AG20443 (cell line): Measurements from ENCODE around the gene RFX2.
"Not testable (repeated sequence)": the region's sequence is repeated elsewhere in the genome, so short reads cannot be mapped to it uniquely, and the experiment has no call there.

Experiments
- DNase-seq: peaks from one replicate; pipeline ENCODE4 v3.0.0; 2012; ENCODE audit warnings: low spot score, mixed read lengths

Gene RFX2

GRCh38 chr19:6012426-6013170 is 97.7 kb downstream of the RFX2 start:
- DNase-seq = no peak

GRCh38 chr19:6011794-6012193 is 98.5 kb downstream of the RFX2 start:
- no peak for DNase-seq

GRCh38 chr19:6011206-6011605 is 99.1 kb downstream of the RFX2 start:
- DNase-seq = no peak

- no peak for DNase-seq
Observed at GRCh38 chr19:6010107-6010506, 100.2 kb downstream of the RFX2 start.

- no peak for DNase-seq
Observed at GRCh38 chr19:6007866-6008265, 102.4 kb downstream of the RFX2 start.

- no peak for DNase-seq
Observed at GRCh38 chr19:6006896-6007295, 103.4 kb downstream of the RFX2 start.

- DNase-seq = not testable (repeated sequence)
Observed at GRCh38 chr19:6006070-6006446, 104.2 kb downstream of the RFX2 start.

- DNase-seq = no peak
Observed at GRCh38 chr19:6005321-6006069, 104.8 kb downstream of the RFX2 start.

- no peak for DNase-seq
Observed at GRCh38 chr19:6003976-6004375, 106.3 kb downstream of the RFX2 start.

- DNase-seq = no peak
Observed at GRCh38 chr19:6002591-6002990, 107.7 kb downstream of the RFX2 start.

- no peak for DNase-seq
Observed at GRCh38 chr19:6000228-6000847, 110.0 kb downstream of the RFX2 start.

- no peak for DNase-seq
Observed at GRCh38 chr19:5999693-6000092, 110.6 kb downstream of the RFX2 start.

GRCh38 chr19:5997371-5997770 is 112.9 kb downstream of the RFX2 start:
- no peak for DNase-seq

GRCh38 chr19:5996623-5997320 is 113.5 kb downstream of the RFX2 start:
- DNase-seq = no peak

GRCh38 chr19:5996102-5996501 is 114.2 kb downstream of the RFX2 start:
- no peak for DNase-seq

GRCh38 chr19:5995606-5996005 is 114.7 kb downstream of the RFX2 start:
- DNase-seq = no peak

- DNase-seq = no peak
Observed at GRCh38 chr19:5994405-5995165, 115.7 kb downstream of the RFX2 start.

- DNase-seq = no peak
Observed at GRCh38 chr19:5993648-5994358, 116.5 kb downstream of the RFX2 start.

- no peak for DNase-seq
Observed at GRCh38 chr19:5993201-5993600, 117.1 kb downstream of the RFX2 start.

- DNase-seq = no peak
Observed at GRCh38 chr19:5992756-5993155, 117.5 kb downstream of the RFX2 start.

- no peak for DNase-seq
Observed at GRCh38 chr19:5991244-5991838, 119.0 kb downstream of the RFX2 start.
